Measurements from ENCODE around the gene TCF4.

Gene TCF4

DNA sequence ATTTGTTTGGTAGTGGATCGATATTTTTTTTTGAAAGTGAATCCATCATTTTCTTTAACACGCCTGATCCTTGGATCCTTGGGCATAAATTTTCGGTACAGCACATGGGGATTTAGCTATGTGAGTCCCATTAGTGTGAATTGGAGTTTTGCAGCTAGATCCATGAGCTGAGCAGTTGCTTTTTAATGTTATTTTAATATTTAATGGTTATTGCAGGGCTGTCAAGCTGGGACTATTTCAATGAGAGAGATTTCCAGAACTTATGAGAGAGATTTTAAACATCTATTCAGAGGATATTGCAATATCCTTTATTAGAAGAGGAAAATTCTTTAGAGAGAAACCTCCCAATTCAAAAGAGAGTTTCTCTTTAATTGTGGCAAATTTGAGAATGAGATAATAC lies 35.6 kb upstream of the TCF4 start (continued):
- no peak for TF ChIP-seq CREB5 (CRISPR knock-in tag; IDR thresholded peaks at IDR 0.05; ENCODE audit: low read depth)

GRCh38 chr18:55610506-55610905 lies 22.5 kb upstream of the TCF4 start:
- TF ChIP-seq, protein P1, sequence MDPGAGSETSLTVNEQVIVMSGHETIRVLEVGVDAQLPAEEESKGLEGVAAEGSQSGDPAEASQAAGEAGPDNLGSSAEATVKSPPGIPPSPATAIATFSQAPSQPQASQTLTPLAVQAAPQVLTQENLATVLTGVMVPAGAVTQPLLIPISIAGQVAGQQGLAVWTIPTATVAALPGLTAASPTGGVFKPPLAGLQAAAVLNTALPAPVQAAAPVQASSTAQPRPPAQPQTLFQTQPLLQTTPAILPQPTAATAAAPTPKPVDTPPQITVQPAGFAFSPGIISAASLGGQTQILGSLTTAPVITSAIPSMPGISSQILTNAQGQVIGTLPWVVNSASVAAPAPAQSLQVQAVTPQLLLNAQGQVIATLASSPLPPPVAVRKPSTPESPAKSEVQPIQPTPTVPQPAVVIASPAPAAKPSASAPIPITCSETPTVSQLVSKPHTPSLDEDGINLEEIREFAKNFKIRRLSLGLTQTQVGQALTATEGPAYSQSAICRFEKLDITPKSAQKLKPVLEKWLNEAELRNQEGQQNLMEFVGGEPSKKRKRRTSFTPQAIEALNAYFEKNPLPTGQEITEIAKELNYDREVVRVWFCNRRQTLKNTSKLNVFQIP (CRISPR knock-in tag; IDR thresholded peaks at IDR 0.05; ENCODE audit: borderline replicate concordance, low read depth) = no peak
- TF ChIP-seq ISL1 (CRISPR knock-in tag; IDR thresholded peaks at IDR 0.05) = no peak
- TF ChIP-seq GLIS3 (CRISPR knock-in tag; IDR thresholded peaks at IDR 0.05) = no peak
- TF ChIP-seq CREB5 (CRISPR knock-in tag; IDR thresholded peaks at IDR 0.05; ENCODE audit: low read depth) = no peak
- no peak for TF ChIP-seq SNAI2 (CRISPR knock-in tag; IDR thresholded peaks at IDR 0.05)
- TF ChIP-seq ZFP3 (CRISPR knock-in tag; IDR thresholded peaks at IDR 0.05) = no peak
- TF ChIP-seq PATZ1 (CRISPR knock-in tag; IDR thresholded peaks at IDR 0.05; ENCODE audit: borderline replicate concordance) = no peak
- no peak for ATAC-seq

DNA sequence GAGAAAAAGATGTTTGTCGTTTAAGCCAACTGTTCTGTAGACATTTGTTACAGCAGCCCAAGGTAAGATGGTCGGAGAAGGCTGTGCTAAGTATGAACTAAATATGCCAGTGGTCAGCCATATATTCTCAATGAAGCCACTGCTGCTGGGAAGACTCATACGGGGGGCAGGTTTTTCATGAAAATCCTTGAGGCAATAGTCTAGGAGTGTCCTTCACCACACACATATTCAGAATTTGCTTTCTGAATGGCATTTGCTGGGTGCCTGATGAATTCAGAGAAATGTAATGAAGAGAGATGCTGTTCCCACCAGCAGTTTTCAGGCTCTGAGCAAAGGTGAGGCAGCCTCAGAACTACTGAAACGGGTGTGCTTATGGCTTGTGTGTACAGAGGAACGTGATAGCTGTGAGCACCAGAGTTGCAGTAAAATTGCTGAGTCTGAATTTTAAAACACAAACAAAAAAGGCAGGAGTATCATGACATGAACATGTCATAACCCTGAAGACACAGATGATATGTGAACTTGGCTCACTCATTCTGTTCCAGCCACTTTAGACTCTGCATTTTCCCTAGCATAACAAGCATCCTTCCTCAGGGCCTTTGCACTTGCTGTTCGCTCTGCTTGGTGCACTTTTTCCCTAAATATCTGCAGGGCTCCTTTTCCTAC lies 21.3 kb upstream of the TCF4 start:
- TF ChIP-seq RARB (CRISPR knock-in tag; IDR thresholded peaks at IDR 0.05) (no peak), BACH2 (CRISPR knock-in tag; IDR thresholded peaks at IDR 0.05; ENCODE audit: borderline replicate concordance) (no peak), ZFP30 (CRISPR knock-in tag; IDR thresholded peaks at IDR 0.05) (no peak), SNAI2 (CRISPR knock-in tag; IDR thresholded peaks at IDR 0.05) (no peak), ZNF70 (CRISPR knock-in tag; IDR thresholded peaks at IDR 0.05) (no peak), PPARA (CRISPR knock-in tag; IDR thresholded peaks at IDR 0.05; ENCODE audit: borderline replicate concordance) (no peak), GLIS3 (CRISPR knock-in tag; IDR thresholded peaks at IDR 0.05) (no peak), ZC3H10 (CRISPR knock-in tag; IDR thresholded peaks at IDR 0.05) (no peak), TOX (CRISPR knock-in tag; IDR thresholded peaks at IDR 0.05; ENCODE audit: borderline replicate concordance) (no peak), TCF4 (CRISPR knock-in tag; IDR thresholded peaks at IDR 0.05; ENCODE audit: borderline replicate concordance) (no peak), CSDC2 (CRISPR knock-in tag; IDR thresholded peaks at IDR 0.05) (no peak), ARNTL (CRISPR knock-in tag; IDR thresholded peaks at IDR 0.05; ENCODE audit: borderline replicate concordance, low read depth) (no peak), OSR1 (CRISPR knock-in tag; IDR thresholded peaks at IDR 0.05) (no peak), ISL1 (CRISPR knock-in tag; IDR thresholded peaks at IDR 0.05) (no peak), ZNF8 (CRISPR knock-in tag; IDR thresholded peaks at IDR 0.05) (no peak), ESRRG (CRISPR knock-in tag; IDR thresholded peaks at IDR 0.05) (no peak)
- TF ChIP-seq, protein P2, sequence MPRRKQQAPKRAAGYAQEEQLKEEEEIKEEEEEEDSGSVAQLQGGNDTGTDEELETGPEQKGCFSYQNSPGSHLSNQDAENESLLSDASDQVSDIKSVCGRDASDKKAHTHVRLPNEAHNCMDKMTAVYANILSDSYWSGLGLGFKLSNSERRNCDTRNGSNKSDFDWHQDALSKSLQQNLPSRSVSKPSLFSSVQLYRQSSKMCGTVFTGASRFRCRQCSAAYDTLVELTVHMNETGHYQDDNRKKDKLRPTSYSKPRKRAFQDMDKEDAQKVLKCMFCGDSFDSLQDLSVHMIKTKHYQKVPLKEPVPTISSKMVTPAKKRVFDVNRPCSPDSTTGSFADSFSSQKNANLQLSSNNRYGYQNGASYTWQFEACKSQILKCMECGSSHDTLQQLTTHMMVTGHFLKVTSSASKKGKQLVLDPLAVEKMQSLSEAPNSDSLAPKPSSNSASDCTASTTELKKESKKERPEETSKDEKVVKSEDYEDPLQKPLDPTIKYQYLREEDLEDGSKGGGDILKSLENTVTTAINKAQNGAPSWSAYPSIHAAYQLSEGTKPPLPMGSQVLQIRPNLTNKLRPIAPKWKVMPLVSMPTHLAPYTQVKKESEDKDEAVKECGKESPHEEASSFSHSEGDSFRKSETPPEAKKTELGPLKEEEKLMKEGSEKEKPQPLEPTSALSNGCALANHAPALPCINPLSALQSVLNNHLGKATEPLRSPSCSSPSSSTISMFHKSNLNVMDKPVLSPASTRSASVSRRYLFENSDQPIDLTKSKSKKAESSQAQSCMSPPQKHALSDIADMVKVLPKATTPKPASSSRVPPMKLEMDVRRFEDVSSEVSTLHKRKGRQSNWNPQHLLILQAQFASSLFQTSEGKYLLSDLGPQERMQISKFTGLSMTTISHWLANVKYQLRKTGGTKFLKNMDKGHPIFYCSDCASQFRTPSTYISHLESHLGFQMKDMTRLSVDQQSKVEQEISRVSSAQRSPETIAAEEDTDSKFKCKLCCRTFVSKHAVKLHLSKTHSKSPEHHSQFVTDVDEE (CRISPR knock-in tag; IDR thresholded peaks at IDR 0.05) = no peak
- TF ChIP-seq, protein P1 (CRISPR knock-in tag; IDR thresholded peaks at IDR 0.05; ENCODE audit: borderline replicate concordance, low read depth) = no peak
- no peak for ATAC-seq

All from SK-N-SH treated with all-trans-retinoic acid at 6 μM for 48 hours (cell line).